Brain microvascular endothelial cell (primary cell): ENCODE data around the gene NOS2.
"Not testable (repeated sequence)": the region's sequence is repeated elsewhere in the genome, so short reads cannot be mapped to it uniquely, and the experiment has no call there.

Experiments used
- DNase-seq: peaks from one replicate; pipeline ENCODE4 v3.0.0-alpha.2; 2020
- H3K27ac ChIP-seq: fragments of 250-450 bp; sonication (Bioruptor Pico); 2 replicates; pipeline ENCODE4 v1.5.1; 2020; ENCODE audit warnings: mild to moderate bottlenecking, moderate library complexity
- H3K27me3 ChIP-seq: fragments of 250-450 bp; sonication (Bioruptor Pico); replicated peaks from 2 replicates; pipeline ENCODE4 v1.5.1; 2020; ENCODE audit warnings: mild to moderate bottlenecking
- H3K36me3 ChIP-seq: fragments of 250-450 bp; sonication (Bioruptor Pico); replicated peaks from 2 replicates; pipeline ENCODE4 v1.5.1; 2020; ENCODE audit warnings: mild to moderate bottlenecking
- H3K4me3 ChIP-seq: 2 replicates; pipeline ENCODE4 v1.5.1; 2011; ENCODE audit warnings: low read depth, mild to moderate bottlenecking, control low read depth, low read length, moderate library complexity
- in situ Hi-C: cut with HindIII; loops from 2 replicates; pipeline ENCODE4 v1.10.0; 2017; ENCODE audit warnings: low sequenced_read_pairs, low pct_ligation_motif_present
- TF ChIP-seq, protein P1 (sequence below): IDR thresholded peaks from 2 replicates; pipeline ENCODE4 v1.5.1; 2011; ENCODE audit warnings: low read depth, mild to moderate bottlenecking, moderate library complexity, low read length, control low read depth, inconsistent platforms; ENCODE audit errors: missing control alignments

Gene NOS2

DNA sequence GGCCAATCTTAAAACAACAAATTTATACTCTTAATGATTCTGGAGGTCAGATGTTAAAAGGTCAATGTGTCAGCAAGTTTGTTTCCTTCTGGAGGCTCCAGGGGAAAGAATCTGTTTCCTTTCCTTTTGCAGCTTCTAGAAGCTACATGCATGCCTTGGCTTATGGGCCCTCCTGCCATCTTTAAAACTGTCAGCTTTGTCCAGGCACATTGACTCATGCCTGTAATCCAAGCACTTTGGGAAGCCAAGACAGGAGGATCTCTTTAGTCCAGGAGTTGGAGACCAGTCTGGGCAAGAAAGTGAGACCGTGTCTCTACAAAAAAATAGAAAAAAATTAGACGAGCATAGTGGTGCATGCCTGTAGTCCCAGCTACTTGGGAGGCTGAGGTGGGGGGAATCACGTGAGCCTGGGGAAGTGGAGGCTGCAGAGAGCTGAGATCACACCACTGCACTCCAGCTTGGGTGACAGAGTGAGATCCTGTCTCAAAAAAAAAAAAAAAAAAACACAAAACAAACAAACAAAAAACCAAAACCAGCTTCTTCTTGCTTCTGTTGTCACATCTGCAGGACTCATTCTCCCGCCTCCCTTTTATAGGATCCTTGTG lies 58.3 kb downstream of the NOS2 start:
- Histone ChIP-seq H3K27ac (no peak overlapping the region), H3K36me3 (no peaks in the 10 kb centered on the region), H3K27me3 (no peaks in the 10 kb centered on the region), H3K4me3 (no peak overlapping the region)
- in situ Hi-C loops = no loop called here
- TF ChIP-seq, protein P1, sequence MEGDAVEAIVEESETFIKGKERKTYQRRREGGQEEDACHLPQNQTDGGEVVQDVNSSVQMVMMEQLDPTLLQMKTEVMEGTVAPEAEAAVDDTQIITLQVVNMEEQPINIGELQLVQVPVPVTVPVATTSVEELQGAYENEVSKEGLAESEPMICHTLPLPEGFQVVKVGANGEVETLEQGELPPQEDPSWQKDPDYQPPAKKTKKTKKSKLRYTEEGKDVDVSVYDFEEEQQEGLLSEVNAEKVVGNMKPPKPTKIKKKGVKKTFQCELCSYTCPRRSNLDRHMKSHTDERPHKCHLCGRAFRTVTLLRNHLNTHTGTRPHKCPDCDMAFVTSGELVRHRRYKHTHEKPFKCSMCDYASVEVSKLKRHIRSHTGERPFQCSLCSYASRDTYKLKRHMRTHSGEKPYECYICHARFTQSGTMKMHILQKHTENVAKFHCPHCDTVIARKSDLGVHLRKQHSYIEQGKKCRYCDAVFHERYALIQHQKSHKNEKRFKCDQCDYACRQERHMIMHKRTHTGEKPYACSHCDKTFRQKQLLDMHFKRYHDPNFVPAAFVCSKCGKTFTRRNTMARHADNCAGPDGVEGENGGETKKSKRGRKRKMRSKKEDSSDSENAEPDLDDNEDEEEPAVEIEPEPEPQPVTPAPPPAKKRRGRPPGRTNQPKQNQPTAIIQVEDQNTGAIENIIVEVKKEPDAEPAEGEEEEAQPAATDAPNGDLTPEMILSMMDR = no peak
- no peak for DNase-seq

DNA sequence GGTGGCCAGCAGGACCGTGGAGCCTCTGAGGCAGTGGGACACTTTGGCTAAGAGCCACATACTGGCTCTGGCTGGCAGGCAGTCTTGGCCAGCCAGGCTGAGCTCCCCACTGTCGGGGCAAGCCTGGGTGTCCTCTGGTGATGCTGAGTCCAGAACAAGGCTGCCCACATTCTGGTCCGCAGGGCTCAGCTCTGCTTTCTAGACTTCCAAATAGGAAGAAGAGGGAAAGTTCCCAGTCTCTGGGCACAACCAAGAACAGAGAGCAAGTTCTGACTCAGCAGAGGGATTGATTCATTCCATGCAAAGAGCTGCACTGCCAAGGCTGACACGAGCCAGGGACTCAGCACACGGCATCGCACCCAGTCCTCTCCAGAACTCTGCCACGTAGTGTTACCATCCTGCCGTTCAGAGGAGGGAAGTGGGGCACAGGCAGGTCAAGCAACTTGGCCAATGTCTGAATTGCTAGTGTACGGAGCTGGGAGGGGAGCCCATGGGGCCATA lies 58.9 kb downstream of the NOS2 start:
- Histone ChIP-seq H3K4me3 (no peak overlapping the region), H3K36me3 (no peaks in the 10 kb centered on the region), H3K27ac (no peak overlapping the region), H3K27me3 (no peaks in the 10 kb centered on the region)
- in situ Hi-C loops = no loop called here
- TF ChIP-seq, protein P1 = no peak
- DNase-seq = no peak

DNA sequence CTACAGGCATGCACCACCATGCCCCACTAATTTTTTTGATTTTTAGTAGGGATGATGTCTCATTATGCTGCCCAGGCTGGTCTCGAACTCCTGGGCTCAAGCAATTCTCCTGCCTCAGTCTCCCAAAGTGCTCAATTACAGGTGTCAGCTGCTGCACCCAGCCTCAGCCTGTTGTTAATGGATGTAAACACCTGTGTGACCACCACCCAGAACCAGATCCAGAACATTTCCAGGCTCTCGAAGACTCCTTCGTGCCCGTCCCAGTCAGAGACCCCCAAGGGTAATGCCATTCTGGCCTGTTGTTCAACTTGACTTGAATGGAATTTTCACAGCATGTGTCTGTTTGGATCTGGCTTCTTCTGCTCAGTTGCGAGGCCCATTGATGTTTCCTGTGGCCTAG lies 59.8 kb downstream of the NOS2 start:
- H3K27ac ChIP-seq, H3K27me3 ChIP-seq, in situ Hi-C loops, H3K36me3 ChIP-seq, H3K4me3 ChIP-seq, DNase-seq: not testable (repeated sequence)

DNA sequence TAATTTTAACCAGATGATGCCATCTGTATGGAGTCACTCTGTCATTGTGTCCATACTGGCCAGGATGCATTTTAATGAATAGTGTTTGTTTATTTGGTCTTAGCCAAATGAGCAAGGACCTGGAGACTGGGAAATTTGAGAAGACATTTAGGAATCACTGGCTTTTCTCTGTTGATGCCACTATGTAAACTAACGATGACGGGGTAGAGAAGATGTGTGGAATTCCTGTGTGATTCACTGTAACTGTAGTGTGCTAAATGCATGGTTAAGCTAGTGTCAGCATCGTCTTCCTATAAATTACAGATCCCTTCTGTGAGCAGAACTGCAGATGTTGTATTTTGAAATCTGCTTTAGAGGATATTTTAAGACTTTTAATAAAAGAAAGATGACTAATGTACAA lies 66.6 kb downstream of the NOS2 start:
- no peaks in the 10 kb centered on the region for H3K27me3 ChIP-seq
- no peaks in the 10 kb centered on the region for H3K36me3 ChIP-seq
- no peak for DNase-seq
- no peak overlapping the region for H3K4me3 ChIP-seq
- H3K27ac ChIP-seq = no peak overlapping the region
- in situ Hi-C loops = no loop called here
- TF ChIP-seq, protein P1 = no peak

DNA sequence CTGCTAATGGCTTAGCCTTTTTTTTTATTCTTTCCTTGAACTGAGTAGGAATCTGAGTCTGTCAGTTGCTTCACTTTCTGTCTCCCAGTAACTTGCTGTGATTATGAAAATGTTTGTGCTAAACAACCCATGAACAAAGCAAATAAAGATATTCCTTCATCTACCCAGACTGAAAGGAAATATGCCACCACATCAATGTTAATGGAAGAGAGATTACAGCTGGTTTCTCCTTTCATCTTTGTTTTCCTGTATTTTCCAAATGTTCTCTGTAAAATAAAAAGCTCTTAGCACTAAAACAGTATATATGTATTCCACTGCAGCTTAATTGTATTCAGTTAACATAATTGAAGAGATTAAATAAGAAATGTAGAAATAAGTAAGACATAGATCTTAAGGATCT lies 67.6 kb downstream of the NOS2 start:
- H3K27ac ChIP-seq, DNase-seq, H3K4me3 ChIP-seq, H3K36me3 ChIP-seq, in situ Hi-C loops, H3K27me3 ChIP-seq: not testable (repeated sequence)

DNA sequence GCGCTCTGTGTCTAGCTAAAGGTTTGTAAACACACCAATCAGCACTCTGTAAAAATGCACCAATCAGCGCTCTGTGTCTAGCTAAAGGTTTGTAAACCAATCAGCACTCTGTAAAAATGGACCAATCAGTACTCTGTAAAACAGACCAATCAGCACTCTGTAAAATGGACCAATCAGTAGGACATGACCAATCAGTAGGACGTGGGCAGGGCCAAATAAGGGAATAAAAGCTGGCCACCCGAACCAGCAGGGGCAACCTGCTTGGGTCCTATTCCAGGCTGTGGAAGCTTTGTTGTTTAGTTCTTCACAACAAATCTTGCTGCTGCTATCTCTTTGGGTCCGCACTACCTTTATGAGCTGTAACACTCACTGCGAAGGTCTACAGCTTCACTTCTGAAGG lies 74.3 kb downstream of the NOS2 start:
- H3K27ac ChIP-seq, H3K27me3 ChIP-seq, H3K4me3 ChIP-seq, in situ Hi-C loops, H3K36me3 ChIP-seq, DNase-seq: not testable (repeated sequence)

DNA sequence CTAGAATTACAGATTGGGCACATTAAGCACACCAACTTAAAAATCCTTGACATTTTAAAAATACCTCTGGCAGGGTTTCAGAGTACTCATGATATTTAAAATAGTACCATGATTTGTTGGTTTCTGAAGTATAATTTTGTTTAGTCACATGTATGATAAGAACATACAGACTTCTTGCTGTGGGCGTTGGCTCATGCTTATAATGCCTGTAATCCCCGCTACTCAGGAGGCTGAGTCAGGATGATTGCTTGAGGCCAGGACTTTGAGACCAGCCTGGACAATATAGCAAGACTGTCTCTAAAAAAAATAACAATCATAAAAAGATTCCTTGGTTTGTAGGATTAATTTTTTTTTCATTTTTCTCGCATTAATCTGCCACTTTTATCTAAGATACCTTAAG lies 78.5 kb downstream of the NOS2 start:
- Histone ChIP-seq H3K27ac (no peak overlapping the region), H3K4me3 (no peak overlapping the region), H3K36me3 (no peaks in the 10 kb centered on the region), H3K27me3 (no peaks in the 10 kb centered on the region)
- TF ChIP-seq, protein P1 = no peak
- DNase-seq = no peak
- in situ Hi-C loops = no loop called here
